Glutamatergic neuron (in vitro differentiated cells): Measurements from ENCODE around the gene FPGS. TPM values are rescaled to one million over a fixed set of nuclear protein-coding genes. Genes with fewer than 3 reads are reported as not detected.

Experiments
- DNase-seq: peaks from one replicate; pipeline ENCODE4 v3.0.0; 2022
- H3K27ac Mint-ChIP-seq: one replicate; pipeline ENCODE4 v1.8.0; 2020; ENCODE audit warnings: mild to moderate bottlenecking, mixed read lengths, inconsistent platforms; ENCODE audit not compliant: unreplicated experiment
- H3K27me3 Mint-ChIP-seq: one replicate; pipeline ENCODE4 v1.8.0; 2020; ENCODE audit warnings: mild to moderate bottlenecking, moderate library complexity, mixed read lengths, inconsistent platforms; ENCODE audit not compliant: unreplicated experiment
- H3K36me3 Mint-ChIP-seq: one replicate; pipeline ENCODE4 v1.8.0; 2020; ENCODE audit warnings: mild to moderate bottlenecking, mixed read lengths, inconsistent platforms; ENCODE audit not compliant: unreplicated experiment
- H3K4me1 Mint-ChIP-seq: one replicate; pipeline ENCODE4 v1.8.0; 2020; ENCODE audit warnings: mild to moderate bottlenecking, low read depth, mixed read lengths, inconsistent platforms; ENCODE audit not compliant: unreplicated experiment
- H3K4me3 Mint-ChIP-seq: one replicate; pipeline ENCODE4 v1.8.0; 2020; ENCODE audit warnings: mild to moderate bottlenecking, mixed read lengths, inconsistent platforms; ENCODE audit not compliant: unreplicated experiment
- H3K9me3 Mint-ChIP-seq: one replicate; pipeline ENCODE4 v1.8.0; 2020; ENCODE audit warnings: mild to moderate bottlenecking, moderate library complexity, mixed read lengths, inconsistent platforms; ENCODE audit not compliant: unreplicated experiment
- CTCF ChIP-seq: fragments of 200-600 bp; sonication (generic); IDR thresholded peaks from one replicate; pipeline ENCODE4 v1.5.0; 2021; ENCODE audit not compliant: partially characterized antibody, unreplicated experiment
- total RNA-seq: library from RNA; stranded (reverse); fragmentation: NEBNext Ultra II Directional; extraction: Animal tissue kit (Norgen Biotek cat#: 25700); gene quantifications from one replicate; pipeline ENCODE4 v1.2.1, GENCODE V29; 2021; ENCODE audit not compliant: unreplicated experiment

The FPGS gene
- total RNA-seq, 1 donor from 2014 or later = 44.2 TPM

GRCh38 chr9:127809002-127809539 is 6.4 kb downstream of the FPGS start:
- Mint-ChIP-seq H3K4me3 (no peak overlapping the region), H3K27me3 (no peaks in the 10 kb centered on the region), H3K36me3 (no peaks in the 10 kb centered on the region), H3K27ac (no peak overlapping the region), H3K9me3 (no peaks in the 10 kb centered on the region), H3K4me1 (no peaks in the 10 kb centered on the region)
- no peak for TF ChIP-seq CTCF
- DNase-seq = no peak

GRCh38 chr9:127809540-127810377 is 7.1 kb downstream of the FPGS start:
- no peaks in the 10 kb centered on the region for H3K27me3 Mint-ChIP-seq
- peak; percentile 71 for DNase-seq
- no peaks in the 10 kb centered on the region for H3K9me3 Mint-ChIP-seq
- H3K4me3 Mint-ChIP-seq = peak overlapping the region; percentile 52
- H3K27ac Mint-ChIP-seq = no peak overlapping the region
- TF ChIP-seq CTCF = no peak
- H3K4me1 Mint-ChIP-seq = no peaks in the 10 kb centered on the region
- H3K36me3 Mint-ChIP-seq = no peaks in the 10 kb centered on the region

GRCh38 chr9:127810378-127811187 is 7.9 kb downstream of the FPGS start:
- peak overlapping the region; percentile 52 for H3K4me3 Mint-ChIP-seq

GRCh38 chr9:127812011-127812410 is 9.3 kb downstream of the FPGS start:
- TF ChIP-seq CTCF = no peak
- H3K36me3 Mint-ChIP-seq = no peaks in the 10 kb centered on the region

More at GRCh38 chr9:127810378-127811187, 7.9 kb downstream of the FPGS start:
- Mint-ChIP-seq H3K36me3 (no peaks in the 10 kb centered on the region), H3K27me3 (no peaks in the 10 kb centered on the region), H3K27ac (no peak overlapping the region), H3K9me3 (no peaks in the 10 kb centered on the region), H3K4me1 (no peaks in the 10 kb centered on the region)
- no peak for TF ChIP-seq CTCF
- no peak for DNase-seq

More at GRCh38 chr9:127812011-127812410, 9.3 kb downstream of the FPGS start:
- Mint-ChIP-seq H3K4me1 (no peaks in the 10 kb centered on the region), H3K9me3 (no peaks in the 10 kb centered on the region), H3K4me3 (no peak overlapping the region), H3K27me3 (no peaks in the 10 kb centered on the region), H3K27ac (no peak overlapping the region)
- no peak for DNase-seq
